ENCODE data around the gene EFCAB10. TPM values are rescaled to one million over a fixed set of nuclear protein-coding genes. Genes with fewer than 3 reads are reported as not detected.

Gene EFCAB10
- total and polyA plus RNA-seq, 4 donors = 4.5 to 23.2 (median 12.7) TPM

GRCh38 chr7:105621176-105621575, 39.9 kb upstream of the EFCAB10 start:
- no peak overlapping the region for H3K9ac ChIP-seq (ENCODE audit: insufficient read depth in 1 of 2, low read length in 2 of 2)
- DNase-seq = no peak
- H3K36me3 ChIP-seq (ENCODE audit: control insufficient read depth in 4 of 4, insufficient read depth in 4 of 4, low read length in 4 of 4) = peaks cover 0 to 28% (median 23%) of the 10 kb centered on the region in 4 donors
- no peak for TF ChIP-seq CTCF (IDR thresholded peaks at IDR 0.05; ENCODE audit: control extremely low read depth, extremely low read depth)
- peaks cover 0 to 19% (median 3%) of the 10 kb centered on the region in 5 donors for H3K4me1 ChIP-seq (ENCODE audit: control insufficient read depth in 5 of 5, insufficient read depth in 5 of 5, low read length in 5 of 5)
- peaks cover 0 to 3% (median under 1%) of the 10 kb centered on the region in 4 donors for H3K9me3 ChIP-seq (ENCODE audit: control insufficient read depth in 4 of 4, insufficient read depth in 3 of 4, low read length in 3 of 4)
- H3K4me3 ChIP-seq = no peak overlapping the region
- no peaks in the 10 kb centered on the region for H3K27me3 ChIP-seq (ENCODE audit: control insufficient read depth in 3 of 3, insufficient read depth in 3 of 3, low read length in 2 of 3)
- ATAC-seq (ENCODE audit: insufficient read depth, low FRiP score) = no peak
- 42 to 43% methylated on average over 2 of the region's 2 CpGs for WGBS, 2 donors
- H3K27ac ChIP-seq (ENCODE audit: low read depth in 1 of 2, low read length in 1 of 2) = no peak overlapping the region

- no peak overlapping the region for H3K9ac ChIP-seq (ENCODE audit: insufficient read depth in 1 of 2, low read length in 2 of 2)
- 95 to 100% methylated on average over 4 of the region's 4 CpGs for WGBS, 2 donors
- no peak for DNase-seq
- H3K27ac ChIP-seq (ENCODE audit: low read depth in 1 of 2, low read length in 1 of 2) = no peak overlapping the region
- TF ChIP-seq CTCF (IDR thresholded peaks at IDR 0.05; ENCODE audit: control extremely low read depth, extremely low read depth) = no peak
- no peak for ATAC-seq (ENCODE audit: insufficient read depth, low FRiP score)
- H3K9me3 ChIP-seq (ENCODE audit: control insufficient read depth in 4 of 4, insufficient read depth in 3 of 4, low read length in 3 of 4) = no peaks in the 10 kb centered on the region
- H3K36me3 ChIP-seq (ENCODE audit: control insufficient read depth in 4 of 4, insufficient read depth in 4 of 4, low read length in 4 of 4) = peaks cover 0 to 29% (median 21%) of the 10 kb centered on the region in 4 donors
- H3K27me3 ChIP-seq (ENCODE audit: control insufficient read depth in 3 of 3, insufficient read depth in 3 of 3, low read length in 2 of 3) = no peaks in the 10 kb centered on the region
- no peak overlapping the region for H3K4me3 ChIP-seq
- H3K4me1 ChIP-seq (ENCODE audit: control insufficient read depth in 5 of 5, insufficient read depth in 5 of 5, low read length in 5 of 5) = peaks cover 0 to 19% (median 3%) of the 10 kb centered on the region in 5 donors
Observed at GRCh38 chr7:105619590-105619989, 38.3 kb upstream of the EFCAB10 start.

GRCh38 chr7:105618016-105618296, 36.7 kb upstream of the EFCAB10 start:
- no peak for TF ChIP-seq CTCF (IDR thresholded peaks at IDR 0.05; ENCODE audit: control extremely low read depth, extremely low read depth)
- WGBS, 2 donors = 87 to 89% methylated on average over 5 of the region's 5 CpGs
- no peaks in the 10 kb centered on the region for H3K27me3 ChIP-seq (ENCODE audit: control insufficient read depth in 3 of 3, insufficient read depth in 3 of 3, low read length in 2 of 3)
- no peak overlapping the region for H3K27ac ChIP-seq (ENCODE audit: low read depth in 1 of 2, low read length in 1 of 2)
- H3K4me1 ChIP-seq (ENCODE audit: control insufficient read depth in 5 of 5, insufficient read depth in 5 of 5, low read length in 5 of 5) = peaks cover 0 to 19% (median 3%) of the 10 kb centered on the region in 5 donors
- H3K9ac ChIP-seq (ENCODE audit: insufficient read depth in 1 of 2, low read length in 2 of 2) = no peak overlapping the region
- ATAC-seq (ENCODE audit: insufficient read depth, low FRiP score) (no peak), DNase-seq (no peak)
- peaks cover 0 to 33% (median 22%) of the 10 kb centered on the region in 4 donors for H3K36me3 ChIP-seq (ENCODE audit: control insufficient read depth in 4 of 4, insufficient read depth in 4 of 4, low read length in 4 of 4)
- no peaks in the 10 kb centered on the region for H3K9me3 ChIP-seq (ENCODE audit: control insufficient read depth in 4 of 4, insufficient read depth in 3 of 4, low read length in 3 of 4)
- H3K4me3 ChIP-seq = no peak overlapping the region
